WERI-Rb-1 (cell line): ENCODE measurements around the gene TRERF1.
"Not testable (repeated sequence)": the region's sequence is repeated elsewhere in the genome, so short reads cannot be mapped to it uniquely, and the experiment has no call there.

Source experiments
- DNase-seq: peaks from one replicate; pipeline ENCODE4 v3.0.0-alpha.2; 2020
- H3K27ac ChIP-seq: fragments of 250-450 bp; sonication (Bioruptor Pico); 2 replicates; pipeline ENCODE4 v1.5.1; 2020; ENCODE audit warnings: mild to moderate bottlenecking, moderate library complexity
- H3K27me3 ChIP-seq: fragments of 250-450 bp; sonication (Bioruptor Pico); 2 replicates; pipeline ENCODE4 v1.5.1; 2021; ENCODE audit warnings: mild to moderate bottlenecking, low read depth, moderate library complexity; ENCODE audit not compliant: insufficient read depth, severe bottlenecking
- H3K36me3 ChIP-seq: fragments of 250-450 bp; sonication (Bioruptor Pico); 2 replicates; pipeline ENCODE4 v1.5.1; 2020; ENCODE audit warnings: mild to moderate bottlenecking, moderate library complexity
- H3K4me3 ChIP-seq: 2 replicates; pipeline ENCODE4 v1.5.1; 2011; ENCODE audit warnings: low read depth, mild to moderate bottlenecking, control low read depth, low read length
- H3K9me3 ChIP-seq: fragments of 250-450 bp; sonication (Bioruptor Pico); 2 replicates; pipeline ENCODE4 v1.5.1; 2021; ENCODE audit warnings: mild to moderate bottlenecking, moderate library complexity; ENCODE audit not compliant: severe bottlenecking
- TF ChIP-seq, protein P1 (sequence below): IDR thresholded peaks from 2 replicates; pipeline ENCODE4 v1.5.1; 2011; ENCODE audit warnings: low read depth, mild to moderate bottlenecking, control low read depth, inconsistent platforms, low read length

The TRERF1 gene

DNA sequence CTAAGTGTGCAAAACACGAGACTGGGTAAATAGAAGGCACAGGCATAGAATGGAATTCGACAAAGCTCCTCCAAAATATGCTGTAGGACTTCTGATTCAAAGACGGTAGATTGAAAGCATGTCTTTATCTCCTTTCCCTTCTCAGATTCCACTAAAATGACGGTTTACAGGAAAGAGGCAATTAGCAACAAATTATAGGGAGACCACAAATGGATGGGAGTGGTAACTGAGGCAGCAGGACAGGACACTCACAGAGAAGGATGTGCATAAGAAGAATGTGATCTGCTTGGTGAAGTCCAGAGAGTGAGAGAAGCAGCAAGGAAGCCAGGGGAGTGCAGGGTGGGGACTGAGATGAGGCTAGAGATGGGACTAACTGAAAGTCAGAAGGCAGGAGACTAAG is 120.7 kb downstream of the TRERF1 start:
- no peak overlapping the region for H3K27ac ChIP-seq
- no peak for DNase-seq
- H3K9me3 ChIP-seq, result no peaks in the 10 kb centered on the region
- TF ChIP-seq, protein P1, sequence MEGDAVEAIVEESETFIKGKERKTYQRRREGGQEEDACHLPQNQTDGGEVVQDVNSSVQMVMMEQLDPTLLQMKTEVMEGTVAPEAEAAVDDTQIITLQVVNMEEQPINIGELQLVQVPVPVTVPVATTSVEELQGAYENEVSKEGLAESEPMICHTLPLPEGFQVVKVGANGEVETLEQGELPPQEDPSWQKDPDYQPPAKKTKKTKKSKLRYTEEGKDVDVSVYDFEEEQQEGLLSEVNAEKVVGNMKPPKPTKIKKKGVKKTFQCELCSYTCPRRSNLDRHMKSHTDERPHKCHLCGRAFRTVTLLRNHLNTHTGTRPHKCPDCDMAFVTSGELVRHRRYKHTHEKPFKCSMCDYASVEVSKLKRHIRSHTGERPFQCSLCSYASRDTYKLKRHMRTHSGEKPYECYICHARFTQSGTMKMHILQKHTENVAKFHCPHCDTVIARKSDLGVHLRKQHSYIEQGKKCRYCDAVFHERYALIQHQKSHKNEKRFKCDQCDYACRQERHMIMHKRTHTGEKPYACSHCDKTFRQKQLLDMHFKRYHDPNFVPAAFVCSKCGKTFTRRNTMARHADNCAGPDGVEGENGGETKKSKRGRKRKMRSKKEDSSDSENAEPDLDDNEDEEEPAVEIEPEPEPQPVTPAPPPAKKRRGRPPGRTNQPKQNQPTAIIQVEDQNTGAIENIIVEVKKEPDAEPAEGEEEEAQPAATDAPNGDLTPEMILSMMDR, result no peak
- H3K36me3 ChIP-seq, result no peaks in the 10 kb centered on the region
- no peak overlapping the region for H3K4me3 ChIP-seq
- no peaks in the 10 kb centered on the region for H3K27me3 ChIP-seq

DNA sequence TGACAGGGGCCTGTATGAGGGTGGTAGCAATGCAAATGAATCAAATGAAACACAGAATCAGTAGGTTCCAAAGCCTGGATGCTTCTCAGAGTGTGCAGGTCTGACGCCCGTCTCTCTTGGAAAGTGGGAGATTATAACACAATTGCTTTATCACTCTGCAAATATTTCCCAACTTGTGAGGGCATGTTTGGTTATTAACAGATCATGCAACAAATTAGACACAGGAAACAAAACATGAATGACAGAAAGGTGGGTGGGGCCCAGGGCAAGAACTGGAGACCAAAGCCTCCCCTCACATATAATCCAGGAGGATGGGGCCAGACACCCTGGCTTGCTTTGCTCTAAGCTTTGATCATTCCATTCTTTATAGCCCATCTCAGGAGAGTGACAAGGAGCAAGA is 125.5 kb downstream of the TRERF1 start:
- Histone ChIP-seq H3K36me3 (no peaks in the 10 kb centered on the region), H3K4me3 (no peak overlapping the region), H3K27me3 (no peaks in the 10 kb centered on the region), H3K27ac (no peak overlapping the region), H3K9me3 (no peaks in the 10 kb centered on the region)
- no peak for DNase-seq
- TF ChIP-seq, protein P1, result no peak

DNA sequence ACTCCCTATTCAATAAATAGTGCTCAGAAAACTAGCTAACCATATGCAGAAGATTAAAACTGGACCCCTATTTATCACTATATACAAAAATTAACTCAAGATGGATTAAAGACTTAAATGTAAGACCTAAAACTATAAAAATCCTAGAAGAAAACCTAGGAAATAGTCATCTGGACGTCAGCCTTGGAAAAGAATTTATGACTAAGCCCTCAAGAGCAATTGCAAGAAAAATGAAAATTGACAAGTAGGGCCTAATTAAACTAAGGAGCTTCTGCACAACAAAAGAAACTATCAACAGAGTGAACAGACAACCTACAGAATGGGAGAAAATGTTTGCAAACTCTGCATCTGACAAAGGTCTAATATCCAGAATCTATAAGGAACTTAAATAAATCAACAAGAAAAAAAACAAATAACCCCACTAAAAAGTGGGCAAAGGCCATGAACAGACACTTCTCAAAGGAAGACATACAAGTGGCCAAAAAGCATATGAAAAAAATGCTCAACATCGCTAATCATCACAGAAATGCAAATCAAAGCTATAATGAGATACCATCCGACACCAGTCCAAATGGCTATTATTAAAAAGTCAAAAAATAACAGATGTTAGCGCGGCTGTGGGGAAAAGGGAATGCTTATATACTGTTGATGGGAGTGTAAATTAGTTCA is 126.9 kb downstream of the TRERF1 start:
- not testable (repeated sequence) for DNase-seq, H3K27me3 ChIP-seq, H3K27ac ChIP-seq, H3K4me3 ChIP-seq, H3K36me3 ChIP-seq, H3K9me3 ChIP-seq

DNA sequence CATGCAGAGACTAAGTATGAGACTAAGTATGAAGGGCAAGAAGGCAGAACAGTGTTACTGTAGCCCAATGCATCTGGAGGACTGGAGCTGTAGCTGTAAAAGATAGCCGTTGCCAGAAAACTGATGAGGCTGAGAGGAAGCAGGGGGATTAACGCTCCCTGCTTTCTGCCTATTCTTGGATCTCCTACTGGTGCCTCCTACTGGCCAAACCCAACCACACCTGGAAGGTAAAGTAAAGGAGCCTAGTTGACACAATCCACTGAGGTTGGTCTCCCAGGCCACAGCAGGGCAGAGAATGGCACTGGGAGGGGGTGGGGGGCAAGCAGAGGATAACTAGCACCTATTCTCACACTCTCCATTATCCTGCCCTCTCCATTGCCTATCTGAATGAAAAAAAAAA is 129.1 kb downstream of the TRERF1 start:
- Histone ChIP-seq H3K36me3 (no peaks in the 10 kb centered on the region), H3K4me3 (no peak overlapping the region), H3K9me3 (no peaks in the 10 kb centered on the region), H3K27me3 (no peaks in the 10 kb centered on the region), H3K27ac (no peak overlapping the region)
- DNase-seq, result peak; percentile 35
- TF ChIP-seq, protein P1, result peak; percentile 69

DNA sequence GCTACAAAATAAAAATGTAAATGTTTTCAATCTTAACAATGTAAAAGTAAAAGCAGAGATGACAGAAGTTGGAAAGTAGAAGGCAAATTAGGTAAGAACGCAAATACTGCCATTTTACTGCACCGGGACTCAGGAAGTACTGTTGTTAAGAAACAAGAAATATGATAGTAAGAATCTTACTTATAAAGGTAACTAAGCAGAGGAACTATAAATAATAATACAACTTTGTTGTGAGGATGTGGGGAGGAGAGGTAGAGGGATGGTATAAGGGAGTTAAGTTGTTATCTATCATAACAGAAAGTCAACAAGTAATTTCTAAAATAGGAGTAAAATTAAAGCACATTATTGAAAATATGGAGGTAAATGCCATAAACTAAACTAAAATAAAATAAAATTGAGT is 129.8 kb downstream of the TRERF1 start:
- no peaks in the 10 kb centered on the region for H3K27me3 ChIP-seq
- H3K36me3 ChIP-seq, result no peaks in the 10 kb centered on the region
- H3K27ac ChIP-seq, result no peak overlapping the region
- no peaks in the 10 kb centered on the region for H3K9me3 ChIP-seq
- TF ChIP-seq, protein P1, result no peak
- no peak overlapping the region for H3K4me3 ChIP-seq
- DNase-seq, result no peak

DNA sequence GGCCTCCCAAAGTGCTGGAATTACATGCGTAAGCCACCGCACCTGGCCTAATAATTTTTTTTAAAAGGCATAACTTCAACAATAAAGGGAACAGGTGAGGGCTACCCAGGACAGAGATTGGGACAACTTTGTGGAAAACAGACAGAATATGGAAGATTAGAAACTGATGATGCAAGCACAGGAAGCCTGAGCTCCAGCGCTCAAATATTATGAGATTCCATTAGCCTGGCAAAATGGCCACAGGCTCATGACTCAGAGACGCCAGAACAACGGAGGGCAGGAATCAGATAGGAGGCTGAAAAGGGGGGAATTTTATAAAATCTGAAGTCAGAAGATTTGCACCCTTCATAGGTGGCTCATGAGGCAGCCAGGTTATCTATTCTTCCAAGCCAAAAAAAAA is 131.0 kb downstream of the TRERF1 start:
- Histone ChIP-seq H3K27me3 (no peaks in the 10 kb centered on the region), H3K27ac (no peak overlapping the region), H3K9me3 (no peaks in the 10 kb centered on the region), H3K36me3 (no peaks in the 10 kb centered on the region), H3K4me3 (no peak overlapping the region)
- TF ChIP-seq, protein P1, result no peak
- no peak for DNase-seq
